Activated T-cell treated with anti-CD3 and anti-CD28 coated beads for 1 hour (primary cell): ENCODE data around the gene CST7.
"Not testable (repeated sequence)": the region's sequence is repeated elsewhere in the genome, so short reads cannot be mapped to it uniquely, and the experiment has no call there.

ENCODE experiments used
- DNase-seq: peaks from one replicate; pipeline ENCODE4 v3.0.0-alpha.2; 2020; ENCODE audit warnings: low read depth

CST7 gene

DNA sequence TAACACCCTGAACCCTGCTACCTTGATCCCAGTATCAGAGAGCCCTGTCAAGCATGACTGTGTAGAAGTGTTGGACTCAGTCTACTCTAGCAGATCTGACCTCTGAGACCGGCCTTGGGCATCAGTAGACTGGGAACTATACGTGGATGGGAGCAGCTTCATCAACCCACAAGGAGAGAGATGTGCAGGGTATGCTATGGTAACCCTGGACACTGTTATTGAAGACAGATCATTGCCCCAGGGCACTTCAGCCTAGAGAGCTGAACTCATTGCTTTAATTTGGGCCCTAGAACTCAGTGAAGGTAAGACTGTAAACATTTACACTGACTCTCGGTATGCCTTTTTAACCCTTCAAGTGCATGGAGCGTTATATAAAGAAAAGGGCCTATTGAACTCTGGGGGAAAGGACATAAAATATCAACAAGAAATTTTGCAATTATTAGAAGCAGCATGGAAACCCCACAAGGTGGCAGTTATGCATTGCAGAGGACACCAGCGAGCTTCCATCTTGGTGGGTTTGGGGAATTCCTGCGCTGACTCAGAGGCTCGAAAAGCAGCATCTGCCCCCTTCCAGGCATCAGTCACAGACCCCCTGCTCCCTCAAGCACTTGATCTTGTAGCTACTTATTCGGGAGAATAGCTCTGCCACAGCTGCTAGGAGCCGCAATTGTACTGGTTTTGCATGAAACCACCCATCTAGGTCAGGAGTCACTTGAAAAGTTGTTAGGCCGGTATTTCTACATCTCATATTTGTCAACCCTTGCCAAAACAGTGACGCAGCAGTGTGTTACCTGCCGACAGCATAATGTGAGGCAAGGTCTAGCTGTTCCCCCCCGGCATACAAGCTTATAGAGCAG, 19.0 kb upstream of the CST7 start:
- DNase-seq, result not testable (repeated sequence)

DNA sequence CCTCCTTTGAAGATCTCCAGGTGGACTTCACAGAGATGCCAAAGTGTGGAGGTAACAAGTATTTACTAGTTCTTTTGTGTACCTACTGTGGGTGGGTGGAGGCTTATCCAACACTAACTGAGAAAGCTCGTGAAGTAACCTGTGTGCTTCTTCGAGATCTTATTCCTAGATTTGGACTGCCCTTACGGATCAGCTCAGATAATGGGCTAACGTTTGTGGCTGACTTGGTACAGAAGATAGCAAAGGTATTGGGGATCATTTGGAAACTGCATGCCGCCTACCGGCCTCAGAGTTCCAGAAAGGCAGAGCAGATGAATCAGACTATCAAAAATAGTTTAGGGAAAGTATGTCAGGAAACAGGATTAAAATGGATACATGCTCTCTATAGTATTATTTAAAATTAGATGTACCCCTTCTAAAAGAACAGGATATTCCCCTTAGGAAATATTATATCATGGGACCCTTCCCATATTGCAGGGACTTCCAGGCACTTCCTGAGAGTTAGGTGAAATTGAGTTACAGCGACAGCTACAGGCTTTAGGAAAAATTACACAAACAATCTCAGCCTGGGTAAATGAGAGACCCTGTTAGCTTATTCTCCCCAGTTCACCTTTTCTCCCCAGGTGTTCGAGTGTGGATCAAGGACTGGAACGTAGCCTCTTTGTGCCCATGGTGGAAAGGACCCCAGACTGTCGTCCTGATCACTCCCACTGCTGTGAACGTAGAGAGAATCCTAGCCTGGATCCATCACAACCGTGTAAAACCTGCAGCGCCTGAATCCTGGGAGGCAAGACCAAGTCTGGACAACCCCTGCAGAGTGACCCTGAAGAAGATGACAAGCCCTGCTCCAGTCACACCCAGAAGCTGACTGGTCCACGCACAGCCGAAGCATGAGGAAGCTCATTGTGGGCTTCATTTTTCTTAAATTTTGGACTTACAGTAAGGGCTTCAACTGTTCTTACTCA, 18.1 kb upstream of the CST7 start:
- not testable (repeated sequence) for DNase-seq

DNA sequence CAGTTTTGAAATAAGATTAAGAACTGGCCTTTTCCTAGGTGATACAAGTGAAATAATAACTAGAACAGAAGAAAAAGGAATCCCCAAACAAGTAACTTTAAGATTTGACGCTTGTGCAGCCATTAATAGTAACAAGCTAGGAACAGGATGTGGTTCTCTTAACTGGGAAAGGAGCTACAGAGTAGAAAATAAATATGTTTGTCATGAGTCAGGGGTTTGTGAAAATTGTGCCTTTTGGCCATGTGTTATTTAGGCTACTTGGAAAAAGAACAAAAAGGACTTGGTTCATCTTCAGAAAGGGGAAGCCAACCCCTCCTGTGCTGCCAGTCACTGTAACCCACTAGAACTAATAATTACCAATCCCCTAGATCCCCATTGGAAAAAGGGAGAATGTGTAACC, 17.2 kb upstream of the CST7 start:
- DNase-seq, result not testable (repeated sequence)

DNA sequence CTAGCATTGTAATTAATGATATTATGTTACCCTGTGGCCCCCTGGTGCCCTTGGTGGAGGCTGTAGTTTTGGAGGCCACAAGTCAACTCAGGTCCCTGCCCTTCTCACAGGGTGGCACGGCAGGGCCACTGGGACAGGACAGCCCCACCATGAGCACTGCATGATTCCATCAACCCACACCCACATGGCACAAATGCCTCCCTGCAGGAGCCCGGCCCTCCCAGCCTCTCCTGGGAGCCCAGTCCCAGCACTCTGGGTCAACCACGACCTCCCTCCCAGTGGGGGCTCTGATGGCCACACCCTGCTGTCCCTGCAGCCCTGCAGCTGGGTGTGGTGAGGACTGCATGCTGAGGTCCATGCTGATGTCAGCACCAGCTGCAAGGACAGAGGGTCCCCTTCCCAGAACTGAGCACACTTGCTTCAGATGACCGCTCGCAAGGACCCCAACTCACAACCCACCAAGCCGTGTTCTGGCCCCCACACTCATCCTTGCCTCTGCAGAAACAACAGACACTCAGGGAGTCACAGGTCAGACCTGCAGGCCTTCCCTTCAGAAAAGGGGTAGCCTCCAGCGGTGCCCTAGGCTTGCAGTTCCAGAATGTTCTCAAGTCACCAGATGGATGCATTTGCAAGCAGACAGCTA, 15.7 kb upstream of the CST7 start:
- DNase-seq, result no peak

DNA sequence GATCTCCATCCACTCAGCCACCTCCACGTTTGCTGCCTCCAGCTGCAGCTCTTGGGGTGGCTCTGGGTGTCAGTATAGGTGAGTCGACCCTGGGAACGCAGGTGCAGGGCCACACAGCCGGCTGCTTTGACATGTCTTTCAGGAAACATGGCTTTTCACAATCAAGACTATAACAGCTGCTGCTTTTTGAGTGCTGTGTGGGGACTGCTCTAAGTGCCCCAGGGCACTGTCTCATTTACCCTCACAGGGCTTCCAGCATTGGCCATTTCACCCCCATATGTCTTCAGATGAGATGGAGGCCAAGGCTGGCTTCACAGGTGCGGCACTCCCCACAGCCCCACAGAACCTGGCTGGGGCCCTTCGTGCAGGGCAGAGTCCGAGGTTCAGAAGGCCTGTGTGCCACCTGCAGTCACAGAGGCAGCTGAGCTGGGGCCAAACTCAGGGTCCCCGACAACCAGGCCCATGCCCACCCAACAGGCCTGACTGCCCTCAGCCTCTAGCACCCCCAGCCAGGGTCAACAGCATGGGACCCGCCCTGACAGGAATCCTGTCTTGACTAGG, 14.9 kb upstream of the CST7 start:
- no peak for DNase-seq

DNA sequence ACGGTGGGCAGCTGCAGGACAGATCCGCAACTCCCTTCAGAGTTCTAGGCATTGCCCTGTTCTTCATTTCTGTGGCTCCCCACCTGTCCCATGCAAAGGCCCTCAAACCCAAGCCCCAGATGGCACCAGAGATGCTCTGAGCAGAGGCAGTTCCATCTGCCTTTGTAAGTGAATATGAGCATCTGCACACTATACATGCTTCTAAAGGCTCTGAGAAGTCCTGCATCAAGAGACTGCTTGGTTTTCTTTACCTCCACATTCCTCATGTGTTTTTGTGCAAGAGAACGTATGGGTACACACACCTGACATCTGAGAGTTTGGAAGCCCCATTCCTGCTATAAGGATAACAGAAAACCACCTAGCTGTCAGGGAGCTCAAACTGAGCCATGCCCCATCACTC, 14.4 kb upstream of the CST7 start:
- no peak for DNase-seq

DNA sequence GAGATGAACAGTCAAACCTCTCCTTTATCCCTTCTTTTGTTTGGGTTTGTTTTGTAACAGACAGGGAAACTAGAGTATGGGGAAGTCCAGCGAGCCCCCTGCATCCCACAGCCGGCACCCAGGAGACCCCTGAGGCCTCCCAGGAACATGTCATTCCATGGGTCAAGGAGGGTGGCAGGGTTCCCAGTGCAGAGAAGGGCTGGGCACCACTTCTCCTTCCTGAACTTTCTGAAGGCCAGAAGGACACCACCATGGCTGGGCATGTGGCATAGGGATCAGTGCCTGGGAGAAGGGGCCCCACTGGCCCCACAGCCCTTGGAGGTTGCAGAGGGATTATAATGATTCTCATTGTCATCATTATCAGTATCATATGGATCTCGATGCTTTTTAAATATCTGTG, 13.9 kb upstream of the CST7 start:
- DNase-seq, result no peak

DNA sequence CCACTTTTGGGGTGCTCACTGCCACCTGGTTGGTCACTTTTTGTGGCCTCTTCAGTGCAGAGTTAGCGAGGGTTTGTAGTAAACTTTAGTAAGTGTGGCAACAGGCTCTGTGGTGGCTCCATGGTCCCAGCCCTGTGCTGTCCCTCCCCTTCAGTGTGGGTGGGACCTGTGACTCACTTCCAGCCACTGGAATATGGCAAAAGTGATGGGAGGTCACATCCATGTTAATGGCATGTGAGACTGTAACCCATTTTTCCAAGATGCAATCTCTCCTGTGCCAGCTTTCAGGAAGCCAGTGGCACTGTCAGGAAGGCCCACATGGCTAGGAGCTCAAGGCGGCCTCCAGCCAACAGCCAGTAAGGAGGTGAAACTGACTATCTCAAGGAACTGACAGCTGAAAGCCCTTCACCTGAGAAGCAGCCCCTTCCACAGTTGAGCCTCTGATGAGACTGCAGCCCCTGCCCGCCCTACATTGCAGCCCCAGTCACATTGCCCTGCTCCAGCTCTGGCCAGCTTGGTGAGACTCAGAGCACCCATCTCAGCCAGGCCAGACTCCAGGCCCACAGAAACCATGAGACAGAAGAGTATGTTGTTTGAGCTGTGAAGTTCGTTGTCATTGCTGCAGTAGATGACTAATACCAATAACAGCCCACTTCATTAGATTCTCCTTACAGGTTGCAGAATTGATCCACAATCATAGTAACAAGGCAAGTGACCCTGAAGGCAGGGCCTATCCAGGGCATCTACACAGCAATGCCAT, 13.1 kb upstream of the CST7 start:
- DNase-seq, result no peak

DNA sequence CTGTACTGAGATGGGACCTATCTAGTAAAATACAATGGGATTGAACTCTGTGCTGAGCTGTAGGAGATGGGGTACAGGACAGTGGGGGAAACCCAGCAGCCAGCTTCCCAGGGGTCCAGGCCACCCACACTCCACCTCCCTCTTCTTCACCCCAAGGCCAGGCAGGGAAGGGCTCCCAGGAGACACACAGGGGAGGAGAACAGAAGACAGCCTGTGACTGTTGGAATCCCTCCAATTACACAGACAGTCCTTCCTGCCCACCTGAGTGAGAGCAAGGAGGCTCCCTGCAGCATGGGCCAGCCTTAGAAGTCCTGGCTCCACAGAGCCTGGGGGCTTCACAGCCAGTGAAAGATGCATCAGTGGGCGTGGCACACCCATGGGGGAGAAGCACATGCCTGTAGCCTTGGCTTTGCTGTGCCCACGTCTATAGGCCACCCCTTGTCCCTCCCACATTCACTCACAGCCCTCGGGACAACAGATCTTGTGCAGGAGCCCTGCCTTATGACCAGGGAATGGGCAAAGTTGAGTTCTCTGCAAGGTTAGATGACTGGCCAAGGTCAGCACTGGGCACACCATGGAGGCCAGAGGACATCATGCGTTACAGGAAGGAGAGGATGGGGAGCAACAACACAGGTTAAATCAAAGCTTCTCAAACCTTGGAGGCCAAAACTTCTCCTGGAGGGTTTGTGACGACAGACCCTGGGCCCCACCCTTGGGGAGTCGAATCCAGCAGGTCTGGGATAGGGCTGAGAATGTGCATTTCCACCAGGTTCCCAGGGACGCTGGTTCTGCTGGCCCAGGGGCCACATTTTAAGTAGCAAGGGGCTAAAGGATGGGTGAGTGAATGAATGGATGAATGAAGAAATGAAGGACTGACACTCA, 12.3 kb upstream of the CST7 start:
- DNase-seq, result no peak

DNA sequence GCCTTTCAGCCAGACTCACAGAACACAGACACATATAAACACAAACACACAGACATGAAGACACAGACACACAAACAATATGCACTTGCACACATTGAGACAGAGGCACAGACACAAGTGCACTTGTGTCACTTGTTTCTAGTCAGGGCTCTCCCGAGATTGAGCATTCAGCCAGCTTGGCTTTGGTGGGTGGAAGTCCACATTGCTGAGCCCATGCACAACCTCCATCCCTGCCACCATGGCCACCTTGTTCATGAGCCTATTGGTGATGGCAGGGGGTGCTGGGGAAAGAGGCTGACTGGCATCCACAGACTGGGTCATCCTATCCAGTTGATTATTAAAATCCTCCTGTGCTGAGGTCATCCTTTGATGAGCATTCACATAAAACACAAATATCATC, 11.5 kb upstream of the CST7 start:
- DNase-seq, result no peak

DNA sequence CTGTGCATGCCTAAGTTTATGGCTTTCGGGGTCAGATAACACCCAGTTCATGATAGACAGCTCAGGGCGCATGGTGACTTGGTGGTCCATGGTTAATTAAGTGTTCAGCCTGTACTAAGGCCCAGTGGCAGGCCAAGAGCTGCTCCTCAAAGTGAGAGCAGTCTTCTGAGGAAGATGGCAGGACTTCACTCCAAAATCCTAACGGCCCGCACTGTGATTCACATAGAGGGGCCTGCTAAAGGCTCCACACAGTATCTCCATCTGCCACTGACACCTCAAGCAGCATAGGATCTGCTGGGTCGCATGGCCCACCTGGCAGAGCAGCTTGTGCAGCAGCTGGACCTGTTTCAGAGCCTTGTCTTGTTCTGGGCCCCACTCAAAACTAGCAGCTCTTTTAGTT, 10.6 kb upstream of the CST7 start:
- DNase-seq, result no peak

DNA sequence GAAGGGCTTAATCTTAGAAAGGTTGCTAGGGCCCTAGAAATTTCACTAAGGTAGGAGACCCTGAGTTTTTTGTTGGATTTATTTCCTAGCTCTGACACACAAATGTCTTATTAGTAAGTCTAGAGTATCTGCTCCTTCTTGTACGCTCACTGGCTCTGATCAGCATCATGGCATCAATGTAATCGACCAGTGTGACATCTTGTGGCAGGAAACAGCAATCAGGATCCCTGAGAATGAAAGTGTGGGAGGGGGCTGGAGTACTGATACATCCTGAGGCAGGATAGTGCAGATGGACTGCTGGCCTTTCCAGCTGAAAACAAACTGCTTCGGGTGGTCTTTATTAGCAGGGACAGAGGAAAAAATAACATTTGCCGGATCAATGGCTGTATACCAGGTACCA, 10.0 kb upstream of the CST7 start:
- DNase-seq, result no peak

DNA sequence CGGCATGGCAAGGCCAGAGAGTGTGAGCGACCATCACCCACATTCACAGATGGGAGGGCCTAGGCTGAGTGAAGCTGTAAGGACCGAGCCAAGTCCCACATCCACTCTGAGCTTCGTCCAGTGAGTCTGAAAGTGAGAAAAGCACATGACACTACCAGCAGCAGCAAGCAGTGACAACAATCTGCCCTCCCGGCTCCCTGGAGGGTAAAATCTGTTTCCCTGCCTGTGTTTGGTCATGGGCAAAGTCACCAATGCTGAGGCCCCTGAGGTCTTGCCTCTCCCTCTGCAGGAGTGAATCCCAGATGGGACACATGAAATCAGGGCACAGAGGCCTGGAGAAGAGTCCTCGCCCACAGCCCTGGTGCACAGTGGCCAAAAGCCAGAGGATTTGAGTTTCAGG, 6.4 kb upstream of the CST7 start:
- no peak for DNase-seq

DNA sequence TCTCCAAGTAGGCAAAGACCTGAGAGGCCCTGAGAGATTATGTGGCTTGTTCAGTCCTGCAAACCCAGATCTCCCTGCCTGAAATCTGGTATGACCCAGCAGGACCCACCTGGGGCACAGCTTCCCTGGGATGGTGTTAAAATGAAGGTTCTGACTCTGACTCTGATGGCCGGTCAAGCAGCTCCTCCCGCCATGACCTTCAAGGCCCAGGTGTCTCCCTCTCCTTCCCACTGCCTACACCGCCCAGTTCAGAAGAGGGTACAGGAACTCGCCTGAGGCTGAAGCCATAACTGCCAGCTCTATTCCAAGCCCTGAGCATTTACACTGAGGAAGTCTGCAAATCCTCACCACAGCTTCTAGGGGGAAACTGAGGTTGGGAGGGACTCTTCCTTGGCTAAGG, 5.9 kb upstream of the CST7 start:
- no peak for DNase-seq

DNA sequence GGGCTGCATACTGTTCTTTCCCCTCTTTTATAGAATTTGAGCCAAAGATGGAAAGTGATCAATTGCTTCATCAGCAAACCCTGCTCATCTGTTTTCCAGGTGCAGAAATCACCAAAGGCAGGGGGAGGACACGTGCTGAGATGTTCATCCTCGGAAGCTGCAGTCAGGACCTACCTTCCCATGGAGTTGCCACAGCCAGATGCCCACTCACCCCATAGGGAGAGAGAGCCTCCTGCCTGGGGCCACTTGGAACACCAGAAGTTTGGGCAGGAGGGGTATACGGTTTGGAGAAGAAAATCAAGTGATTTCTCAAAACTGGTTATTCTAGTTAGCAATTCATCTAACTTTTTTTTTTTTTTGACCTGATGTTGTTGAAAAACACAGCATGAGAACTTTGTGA, 5.3 kb upstream of the CST7 start:
- DNase-seq, result no peak

DNA sequence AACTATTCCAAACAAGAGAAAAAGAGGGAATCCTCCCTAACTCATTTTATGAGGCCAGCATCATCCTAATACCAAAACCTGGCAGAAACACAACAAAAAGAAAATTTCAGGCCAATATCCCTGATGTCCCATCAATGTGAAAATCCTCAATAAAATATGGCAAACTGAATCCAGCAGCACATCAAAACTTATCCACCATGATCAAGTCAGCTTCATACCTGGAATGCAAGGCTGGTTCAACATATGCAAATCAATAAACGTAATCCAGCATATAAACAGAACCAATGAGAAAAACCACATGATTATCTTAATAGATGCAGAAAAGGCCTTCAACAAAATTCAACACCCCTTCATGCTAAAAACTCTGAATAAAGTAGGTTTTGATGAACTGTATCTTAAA, 2.7 kb upstream of the CST7 start:
- not testable (repeated sequence) for DNase-seq

DNA sequence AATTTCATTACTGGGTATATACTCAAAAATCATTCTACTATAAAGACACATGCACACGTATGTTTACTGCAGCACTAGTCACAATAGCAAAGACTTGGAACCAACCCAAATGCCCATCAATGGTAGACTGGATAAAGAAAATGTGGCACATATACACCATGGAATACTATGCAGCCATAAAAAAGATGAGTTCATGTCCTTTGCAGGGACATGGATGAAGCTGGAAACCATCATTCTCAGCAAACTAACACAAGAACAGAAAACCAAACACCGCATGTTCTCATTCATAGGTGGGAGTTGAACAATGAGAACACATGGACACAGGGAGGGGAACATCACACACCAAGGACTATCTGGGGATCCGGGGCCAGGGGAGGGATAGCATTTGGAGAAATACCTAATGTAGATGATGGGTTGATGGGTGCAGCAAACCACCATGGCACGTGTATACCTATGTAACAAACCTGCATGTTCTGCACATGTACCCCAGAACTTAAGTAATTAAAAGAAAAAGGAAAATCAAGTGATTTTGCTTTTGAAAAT, 602 bp upstream of the CST7 start:
- DNase-seq, result not testable (repeated sequence)

DNA sequence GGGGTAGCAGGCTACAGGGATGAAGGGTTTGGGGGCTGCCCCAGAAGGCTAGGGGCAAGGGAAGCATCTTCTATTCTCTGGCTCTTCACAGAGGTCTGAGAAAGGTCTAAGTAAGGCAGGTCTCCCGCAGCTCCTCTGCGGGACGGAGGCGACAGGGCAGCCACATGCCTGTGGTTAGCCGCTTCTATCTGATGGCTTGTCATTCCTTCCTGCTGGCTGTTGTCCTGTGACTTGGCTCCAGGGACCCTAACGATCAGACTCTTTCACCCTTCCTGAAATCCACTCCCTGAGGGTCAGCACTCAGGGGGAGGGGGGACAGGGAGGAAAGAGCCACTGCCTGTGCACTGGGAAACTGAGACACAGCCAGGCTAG, 673 bp downstream of the CST7 start:
- DNase-seq, result no peak

DNA sequence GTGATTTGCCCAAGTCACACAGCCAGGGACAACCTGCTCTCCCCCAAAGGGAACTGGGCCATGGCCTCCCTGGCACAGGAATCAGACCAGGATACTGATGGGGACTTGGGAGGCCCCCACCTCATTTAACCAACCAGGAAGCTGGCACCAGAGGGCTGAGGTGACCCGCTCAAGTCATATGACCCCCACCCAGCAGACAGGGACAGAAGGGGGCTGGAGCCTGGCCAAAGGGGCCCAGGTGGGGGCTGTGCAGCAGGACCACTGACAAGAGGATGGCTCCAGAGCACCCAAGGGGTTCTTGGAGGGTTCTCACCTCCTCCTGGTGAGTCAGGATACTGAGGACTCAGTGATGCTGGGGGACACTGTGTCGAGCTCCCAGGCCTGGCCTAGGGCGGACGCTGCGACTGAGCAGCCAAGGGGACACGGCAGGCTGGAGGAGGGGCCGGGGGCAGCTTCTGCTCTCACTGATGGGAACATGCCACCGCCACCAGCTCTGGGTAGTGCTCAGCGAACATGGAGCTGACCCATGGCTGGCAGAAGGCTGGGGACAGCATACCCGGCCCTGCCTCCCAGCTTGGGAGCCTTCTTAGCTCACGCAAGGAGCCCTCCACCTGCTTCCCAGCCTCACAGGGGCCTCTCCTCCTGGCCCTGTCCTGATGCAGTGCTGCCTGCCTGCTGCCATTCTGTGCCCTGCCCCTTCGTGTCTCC, 1.2 kb downstream of the CST7 start:
- DNase-seq, result no peak
